CD4-positive, alpha-beta T cell treated with Interleukin-15 for 1 hour (primary cell): ENCODE results near the gene DCLRE1B.
A peak's percentile ranks its signal among the peaks of the same experiment; 100 is the strongest.
"Not testable (repeated sequence)": the region's sequence is repeated elsewhere in the genome, so short reads cannot be mapped to it uniquely, and the experiment has no call there.

Source experiments
- DNase-seq: peaks from one replicate; pipeline ENCODE4 v3.0.0-alpha.2; 2020

The DCLRE1B gene

DNA sequence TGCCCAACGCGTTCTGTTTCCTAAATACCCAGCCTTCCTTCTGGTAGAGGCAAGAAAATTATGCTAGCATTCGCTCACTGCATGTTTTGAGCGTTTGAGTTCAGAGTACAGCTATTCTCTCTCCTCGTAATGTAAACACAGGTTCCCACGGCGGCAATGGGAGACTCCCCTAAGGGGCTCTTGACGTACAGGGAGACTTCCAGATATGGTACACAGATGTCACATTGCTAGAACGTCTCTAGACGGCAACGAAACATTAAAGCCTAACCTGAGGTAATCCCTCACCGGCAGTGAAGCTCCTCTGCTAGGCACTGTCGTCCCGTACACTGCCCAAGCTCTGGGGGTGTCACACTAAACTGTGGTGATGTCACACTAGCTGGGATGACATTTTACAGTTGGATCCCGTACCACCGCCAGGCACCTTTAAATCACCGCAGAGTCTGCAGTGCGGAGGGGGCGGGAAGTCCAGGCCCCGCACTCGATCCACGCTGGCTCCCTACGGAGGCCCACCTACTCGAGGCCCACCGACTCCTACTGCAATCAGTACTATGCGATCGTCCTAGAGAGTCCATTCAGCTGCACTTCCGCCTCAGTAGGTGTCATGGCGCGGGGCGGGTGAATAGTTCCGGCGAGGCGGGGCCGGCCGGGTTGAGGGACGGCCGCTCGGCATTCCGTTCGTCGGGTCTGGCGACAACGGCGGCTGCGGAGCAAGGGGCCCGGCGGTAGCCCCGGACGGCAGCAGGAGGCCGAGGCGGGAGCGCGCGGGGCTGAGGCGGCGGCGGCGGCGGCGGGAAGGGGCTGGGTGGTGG, 24.0 kb downstream of the DCLRE1B start, which contains the start of gene HIPK1:
Gene HIPK1, plus strand, starts transcription at position 384 of the 809 bp plus-strand sequence.
- DNase-seq: peak; percentile 91

DNA sequence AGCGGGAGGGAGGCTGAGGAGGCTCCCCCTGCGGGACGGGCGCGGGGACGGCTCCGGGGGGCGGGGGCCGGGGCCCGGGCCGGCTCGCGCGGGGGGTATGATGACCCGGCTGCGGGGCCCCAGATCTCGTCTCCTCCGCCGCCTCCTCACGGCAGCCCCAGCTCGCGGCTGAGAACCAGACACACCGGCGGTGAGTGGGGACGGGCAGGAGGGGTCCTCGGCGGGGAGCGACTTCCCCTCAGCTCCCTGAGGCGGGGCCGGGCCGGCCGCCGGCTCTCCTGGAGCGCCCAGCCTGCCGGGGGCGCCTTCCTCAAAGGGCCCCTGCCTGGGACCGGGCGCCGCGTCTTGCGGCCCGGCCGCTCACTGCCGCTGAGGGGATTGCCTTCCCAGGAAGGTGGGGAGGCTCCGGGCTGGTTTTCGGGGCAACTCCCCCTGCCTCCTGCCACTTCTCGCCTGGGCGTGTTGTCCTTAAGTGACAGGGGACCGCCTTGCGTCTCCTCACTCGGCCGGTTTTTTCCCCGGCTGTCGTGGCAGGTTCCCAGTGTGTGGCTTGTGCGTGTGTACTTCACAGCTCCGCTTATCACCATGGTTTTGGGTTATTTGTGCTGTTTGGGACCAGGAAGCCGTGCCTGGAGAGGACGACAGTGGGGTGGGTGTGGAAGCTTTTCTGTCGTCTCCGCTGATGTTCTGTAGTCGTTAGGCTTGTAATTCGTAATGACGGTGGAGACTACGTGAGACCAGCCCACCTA, 24.8 kb downstream of the DCLRE1B start:
- DNase-seq: peak; percentile 87

GRCh38 chr1:113930499-113931161, 25.5 kb downstream of the DCLRE1B start:
- DNase-seq: peak; percentile 91

- DNase-seq: no peak
These were observed 26.3 kb downstream of the DCLRE1B start for GRCh38 chr1:113931451-113931851.

DNA sequence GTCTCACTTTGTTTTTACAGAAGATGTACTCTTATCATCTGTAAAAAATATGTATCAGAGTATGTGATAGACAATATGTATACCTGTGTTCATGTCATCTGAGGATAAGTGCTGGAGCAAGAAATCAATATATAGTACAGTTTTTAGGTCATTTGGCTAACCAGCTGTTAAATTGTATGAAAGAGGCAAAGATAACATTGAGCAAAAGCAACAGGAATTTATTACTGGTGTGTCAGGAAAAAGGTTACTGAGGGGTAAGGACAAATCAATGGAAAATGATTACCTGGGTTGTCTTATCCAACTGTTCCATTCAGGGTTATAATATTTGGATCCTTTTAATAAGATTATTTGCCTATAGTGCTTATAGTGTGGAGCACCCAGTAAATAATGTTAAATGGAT, 28.9 kb downstream of the DCLRE1B start:
- no peak for DNase-seq

DNA sequence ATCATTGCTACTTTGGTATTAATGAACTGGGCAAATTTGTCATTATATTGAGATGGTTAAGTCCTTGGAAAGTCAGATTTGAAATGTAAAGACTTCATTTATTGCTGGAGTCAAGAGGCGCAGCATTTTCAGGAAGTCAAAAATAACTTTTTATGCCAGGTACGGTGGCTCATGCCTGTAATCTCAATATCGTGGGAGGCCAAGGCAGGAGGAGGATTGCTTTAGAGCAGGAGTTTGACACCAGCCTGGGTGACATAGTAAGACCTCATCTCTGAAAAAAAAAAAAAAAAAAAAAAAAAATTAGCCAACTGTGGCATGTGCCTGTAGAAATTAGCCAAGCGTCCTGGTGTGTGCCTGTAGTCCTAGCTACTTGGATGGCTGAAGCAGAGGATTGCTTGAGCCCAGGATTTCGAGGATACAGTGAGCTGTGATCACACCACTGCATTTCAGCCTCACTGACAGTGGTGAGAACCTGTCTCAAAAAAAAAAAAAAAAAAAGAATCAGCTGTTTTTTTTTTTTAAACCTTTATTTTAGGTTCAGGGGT, 29.5 kb downstream of the DCLRE1B start:
- DNase-seq: no peak

DNA sequence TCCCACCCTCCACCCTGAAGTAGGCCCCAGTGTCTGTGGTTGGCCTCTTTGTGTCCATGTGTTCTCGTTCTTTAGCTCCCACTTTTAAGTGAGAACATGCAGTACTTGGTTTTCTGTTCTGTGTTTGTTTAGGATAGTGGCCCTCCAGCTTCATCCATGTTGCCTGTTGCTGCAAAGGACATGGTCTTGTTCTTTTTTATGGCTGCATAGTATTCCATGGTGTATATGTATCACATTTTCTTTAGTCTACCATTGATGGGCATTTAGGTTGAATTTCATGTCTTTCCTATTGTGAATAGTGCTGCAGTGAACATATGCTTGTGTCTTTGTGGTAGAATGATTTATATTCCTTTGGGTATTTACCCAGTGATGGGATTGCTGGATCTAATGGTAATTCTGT, 30.1 kb downstream of the DCLRE1B start:
- DNase-seq: no peak

GRCh38 chr1:113935970-113936369, 30.8 kb downstream of the DCLRE1B start:
- DNase-seq: no peak

- no peak for DNase-seq
These were observed 32.0 kb downstream of the DCLRE1B start for GRCh38 chr1:113937146-113937545.

- DNase-seq: no peak
These were observed 33.1 kb downstream of the DCLRE1B start for GRCh38 chr1:113938192-113938591.

DNA sequence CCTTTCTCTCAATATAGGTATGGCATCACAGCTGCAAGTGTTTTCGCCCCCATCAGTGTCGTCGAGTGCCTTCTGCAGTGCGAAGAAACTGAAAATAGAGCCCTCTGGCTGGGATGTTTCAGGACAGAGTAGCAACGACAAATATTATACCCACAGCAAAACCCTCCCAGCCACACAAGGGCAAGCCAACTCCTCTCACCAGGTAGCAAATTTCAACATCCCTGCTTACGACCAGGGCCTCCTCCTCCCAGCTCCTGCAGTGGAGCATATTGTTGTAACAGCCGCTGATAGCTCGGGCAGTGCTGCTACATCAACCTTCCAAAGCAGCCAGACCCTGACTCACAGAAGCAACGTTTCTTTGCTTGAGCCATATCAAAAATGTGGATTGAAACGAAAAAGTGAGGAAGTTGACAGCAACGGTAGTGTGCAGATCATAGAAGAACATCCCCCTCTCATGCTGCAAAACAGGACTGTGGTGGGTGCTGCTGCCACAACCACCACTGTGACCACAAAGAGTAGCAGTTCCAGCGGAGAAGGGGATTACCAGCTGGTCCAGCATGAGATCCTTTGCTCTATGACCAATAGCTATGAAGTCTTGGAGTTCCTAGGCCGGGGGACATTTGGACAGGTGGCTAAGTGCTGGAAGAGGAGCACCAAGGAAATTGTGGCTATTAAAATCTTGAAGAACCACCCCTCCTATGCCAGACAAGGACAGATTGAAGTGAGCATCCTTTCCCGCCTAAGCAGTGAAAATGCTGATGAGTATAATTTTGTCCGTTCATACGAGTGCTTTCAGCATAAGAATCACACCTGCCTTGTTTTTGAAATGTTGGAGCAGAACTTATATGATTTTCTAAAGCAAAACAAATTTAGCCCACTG, 35.5 kb downstream of the DCLRE1B start:
- peak; percentile 59 for DNase-seq

DNA sequence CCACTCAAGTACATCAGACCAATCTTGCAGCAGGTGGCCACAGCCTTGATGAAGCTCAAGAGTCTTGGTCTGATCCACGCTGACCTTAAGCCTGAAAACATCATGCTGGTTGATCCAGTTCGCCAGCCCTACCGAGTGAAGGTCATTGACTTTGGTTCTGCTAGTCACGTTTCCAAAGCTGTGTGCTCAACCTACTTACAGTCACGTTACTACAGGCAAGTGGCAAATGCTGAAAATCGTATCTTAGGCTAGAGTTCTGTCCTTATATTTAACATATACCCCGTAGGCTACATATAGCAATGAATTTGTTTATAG, 36.1 kb downstream of the DCLRE1B start:
- DNase-seq: no peak

DNA sequence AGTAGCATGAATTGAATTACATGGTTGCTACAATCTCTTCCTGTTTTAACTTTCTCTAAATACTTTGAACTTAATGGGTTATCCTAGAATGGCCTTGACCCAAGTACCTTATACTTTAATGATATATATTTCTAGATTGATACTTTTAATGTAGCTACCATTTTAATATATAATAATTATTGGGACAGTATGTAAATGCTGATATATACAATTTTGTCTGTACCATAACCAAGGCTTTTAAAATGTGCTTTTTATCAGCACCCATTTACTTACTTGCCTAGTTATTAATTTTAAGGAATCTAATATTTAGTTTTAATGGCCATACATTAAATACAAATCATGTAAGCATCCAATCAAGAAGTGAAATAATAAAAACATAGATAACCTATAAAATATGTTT, 37.4 kb downstream of the DCLRE1B start:
- no peak for DNase-seq

- no peak for DNase-seq
These were observed 38.1 kb downstream of the DCLRE1B start for GRCh38 chr1:113943028-113943811.

- DNase-seq: no peak
These were observed 40.2 kb downstream of the DCLRE1B start for GRCh38 chr1:113945329-113945728.

DNA sequence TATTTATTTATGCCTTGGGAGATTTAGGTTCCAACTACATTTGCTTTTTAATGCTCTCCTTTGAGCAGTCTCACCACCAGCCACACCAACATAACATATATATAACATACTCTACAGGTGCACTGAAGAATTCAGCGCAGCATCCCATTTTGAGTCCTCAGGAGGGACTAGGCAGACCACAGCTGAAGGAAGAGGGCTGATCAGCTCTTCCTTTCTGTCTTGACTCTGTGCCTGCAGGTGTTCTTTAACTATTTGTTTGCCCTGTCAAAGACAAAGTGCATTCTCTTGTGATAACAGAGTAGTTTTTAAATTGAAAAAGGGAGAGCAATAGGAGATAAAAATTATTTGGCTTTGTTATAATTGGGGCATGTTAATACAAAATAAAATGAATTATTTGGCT, 41.0 kb downstream of the DCLRE1B start:
- DNase-seq: no peak

DNA sequence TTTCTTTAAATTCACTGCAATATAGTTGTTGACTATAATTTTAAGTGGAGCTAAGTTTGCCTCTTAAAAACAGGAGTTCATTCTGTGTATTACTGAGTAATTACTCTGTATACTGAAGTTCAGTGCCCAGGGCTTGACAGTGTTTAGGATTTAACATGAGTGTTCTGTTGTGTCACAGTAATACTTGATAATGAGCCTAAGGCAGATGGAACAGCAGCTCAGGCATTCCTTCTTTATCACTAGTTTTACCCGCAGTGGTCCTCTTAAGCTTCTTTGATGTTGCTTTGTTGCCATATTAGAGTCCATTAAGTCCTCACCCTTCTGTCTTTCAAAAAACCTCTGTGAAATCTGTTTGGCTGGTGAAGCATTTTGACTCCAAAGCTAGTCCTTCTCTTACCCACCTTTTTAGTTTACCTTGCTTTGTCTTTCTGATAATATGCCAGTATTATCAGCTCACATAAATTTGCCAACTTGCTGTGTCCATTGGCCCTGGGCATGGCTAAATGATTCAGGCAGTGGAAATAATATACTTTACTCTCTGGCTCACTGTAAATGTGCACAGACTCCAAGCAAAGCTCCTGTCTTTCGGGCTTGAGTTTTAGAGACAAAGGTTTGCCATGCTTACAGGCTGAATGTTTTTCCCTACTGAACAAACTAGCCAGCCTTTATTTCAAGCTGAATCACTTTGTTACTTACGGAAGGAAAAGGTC, 41.7 kb downstream of the DCLRE1B start:
- no peak for DNase-seq

DNA sequence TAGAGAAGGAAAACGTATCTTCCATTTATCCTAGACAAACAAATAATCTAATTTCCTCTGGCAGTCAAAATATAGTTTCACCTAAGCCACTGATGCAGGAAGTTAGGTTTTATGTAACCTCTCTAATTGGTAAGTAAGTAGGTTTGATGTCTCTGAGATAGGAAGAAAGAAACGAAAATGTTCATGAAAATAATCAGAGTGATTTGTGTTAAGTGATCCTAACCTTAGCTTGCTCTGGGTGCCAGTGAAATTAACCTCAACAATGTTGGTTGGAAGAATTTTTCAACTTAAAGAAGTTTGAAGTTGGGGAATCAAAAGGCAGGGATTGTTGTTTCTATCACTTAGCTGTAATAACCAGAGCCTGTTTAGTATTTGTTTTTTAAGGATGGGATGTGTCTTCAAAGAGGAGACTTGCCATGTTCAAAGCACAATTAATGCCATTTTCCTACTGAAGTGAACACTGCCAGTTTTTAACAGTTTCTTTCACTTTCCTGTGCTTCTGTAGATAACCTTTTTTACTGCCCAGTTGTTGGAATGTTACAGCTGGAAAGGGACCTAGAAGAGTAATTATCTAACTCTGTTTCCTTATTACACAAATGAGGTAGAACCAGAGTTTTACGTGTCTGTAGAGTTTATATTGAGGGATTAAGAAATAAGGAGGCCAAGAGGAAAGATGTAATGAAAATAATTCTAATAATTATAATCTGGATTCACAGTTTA, 42.4 kb downstream of the DCLRE1B start:
- no peak for DNase-seq

DNA sequence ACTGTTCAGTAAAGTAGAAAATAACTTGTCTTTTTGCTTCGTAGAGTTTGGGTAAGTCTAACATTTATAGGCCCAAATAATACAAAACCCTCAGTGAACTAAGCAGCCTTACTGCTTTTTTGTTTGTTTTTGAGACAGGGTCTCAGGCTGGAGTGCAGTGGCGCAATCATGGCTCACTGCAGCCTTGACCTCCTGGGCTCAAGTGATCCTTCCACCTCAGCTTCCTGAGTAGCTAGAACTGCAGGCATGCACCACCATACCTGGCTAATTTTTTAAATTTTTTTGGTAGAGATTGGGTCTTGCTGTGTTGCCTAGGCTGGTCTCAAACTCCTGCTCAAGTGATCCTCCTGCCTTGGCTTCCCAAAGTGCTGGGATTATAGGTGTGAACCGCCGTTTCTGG, 43.0 kb downstream of the DCLRE1B start:
- DNase-seq: not testable (repeated sequence)

GRCh38 chr1:113949007-113949406, 43.9 kb downstream of the DCLRE1B start:
- no peak for DNase-seq
